Tibial artery (tissue), 4 donors: ENCODE data around the gene FBLN5.
A peak's percentile ranks its signal among the peaks of the same experiment; 100 is the strongest.

ENCODE experiments used
- DNase-seq, 2 donors: peaks; one replicate each; pipeline ENCODE4 v3.0.0-alpha.2; 2019
- H3K27ac ChIP-seq, 2 donors: fragments of 200-600 bp; sonication (generic) in 1 of 2; 1 replicate in 1 of 2; 2 replicates in 1 of 2; pipeline ENCODE4 v1.5.1; 2018 to 2019; ENCODE audit warnings: mild to moderate bottlenecking in 1 of 2
- H3K27me3 ChIP-seq, 2 donors: fragments of 200-600 bp; sonication (generic) in 1 of 2; one replicate each; pipeline versions ENCODE4 v1.5.1 to v1.6.0; 2016 to 2019
- H3K36me3 ChIP-seq, 3 donors: fragments of 200-600 bp; sonication (generic) in 2 of 3; one replicate each; pipeline ENCODE4 v1.5.1; 2016 to 2019; ENCODE audit warnings: mild to moderate bottlenecking in 2 of 3
- H3K4me1 ChIP-seq, 4 donors: fragments of 200-600 bp; sonication (generic) in 2 of 4; 1 replicate in 3 of 4; 2 replicates in 1 of 4; pipeline ENCODE4 v1.5.1; 2016 to 2019
- H3K4me3 ChIP-seq, 2 donors: fragments of 200-600 bp; sonication (generic) in 1 of 2; 1 replicate in 1 of 2; 2 replicates in 1 of 2; pipeline ENCODE4 v1.5.1; 2018 to 2019; ENCODE audit warnings: mild to moderate bottlenecking in 2 of 2
- H3K9me3 ChIP-seq, 3 donors: fragments of 200-600 bp; sonication (generic) in 1 of 3; one replicate each; pipeline ENCODE4 v1.5.1; 2016 to 2019
- intact Hi-C: fragments of 100-400 bp; cut with DNase I; formaldehyde crosslinking; loops from one replicate; pipeline ENCODE4 v1.15.0; 2023; ENCODE audit warnings: low total_unique reads
- TF ChIP-seq, protein P1 (sequence below), 2 experiments: fragments of 200-600 bp in 1 of 2; fragments of 450-650 bp in 1 of 2; IDR thresholded peaks; one replicate each; pipeline ENCODE4 v1.5.1; 2017 to 2019; ENCODE audit warnings: antibody characterized with exemption in 2 of 2, mild to moderate bottlenecking in 1 of 2, moderate library complexity in 1 of 2

The FBLN5 gene

DNA sequence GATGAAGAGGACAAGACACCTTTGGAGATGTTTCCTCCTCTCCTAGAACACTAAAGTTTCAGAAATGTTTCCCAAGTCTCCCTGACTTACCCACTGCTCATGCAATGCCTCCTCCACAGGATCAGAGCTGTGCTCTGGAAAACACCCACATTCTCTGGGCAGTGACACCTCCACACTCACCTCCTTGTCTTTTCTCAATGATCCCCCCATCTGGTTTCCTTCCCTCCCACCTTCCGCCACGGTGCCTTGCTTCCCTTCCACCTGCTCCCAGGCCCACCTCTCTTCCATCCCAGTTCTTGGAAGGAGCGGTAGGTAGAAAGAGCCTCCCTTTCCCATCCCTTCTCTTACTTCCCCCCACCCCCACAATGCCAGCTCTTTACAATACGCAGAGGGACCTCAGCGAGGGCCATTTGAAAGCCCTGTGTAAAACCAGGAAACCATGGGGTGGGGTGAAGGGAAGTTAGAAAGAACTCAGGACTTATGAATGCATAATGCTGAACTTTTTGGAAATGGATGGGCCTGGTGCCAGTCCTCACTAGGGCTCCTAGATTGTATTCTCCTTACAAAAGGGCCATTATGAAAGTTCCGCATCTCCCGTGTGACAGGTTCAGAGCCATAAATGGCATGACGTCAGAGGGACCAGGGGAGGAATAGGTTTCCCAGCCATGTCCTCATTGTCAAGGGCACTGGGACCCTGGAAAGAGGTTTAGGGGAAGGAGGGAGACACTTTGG, 12.8 kb downstream of the FBLN5 start:
- no peak overlapping the region for H3K4me3 ChIP-seq
- intact Hi-C loops = no loop called here
- peaks cover 0 to 50% (median 29%) of the 10 kb centered on the region in 4 donors for H3K4me1 ChIP-seq
- H3K27ac ChIP-seq = peak overlapping the region in 1 of 2 donors; percentile 12
- peaks cover 27 to 51% (median 46%) of the 10 kb centered on the region in 3 donors for H3K36me3 ChIP-seq
- DNase-seq = peak in 1 of 2 donors; percentile 48
- no peaks in the 10 kb centered on the region for H3K27me3 ChIP-seq
- no peaks in the 10 kb centered on the region for H3K9me3 ChIP-seq
- TF ChIP-seq, protein P1, sequence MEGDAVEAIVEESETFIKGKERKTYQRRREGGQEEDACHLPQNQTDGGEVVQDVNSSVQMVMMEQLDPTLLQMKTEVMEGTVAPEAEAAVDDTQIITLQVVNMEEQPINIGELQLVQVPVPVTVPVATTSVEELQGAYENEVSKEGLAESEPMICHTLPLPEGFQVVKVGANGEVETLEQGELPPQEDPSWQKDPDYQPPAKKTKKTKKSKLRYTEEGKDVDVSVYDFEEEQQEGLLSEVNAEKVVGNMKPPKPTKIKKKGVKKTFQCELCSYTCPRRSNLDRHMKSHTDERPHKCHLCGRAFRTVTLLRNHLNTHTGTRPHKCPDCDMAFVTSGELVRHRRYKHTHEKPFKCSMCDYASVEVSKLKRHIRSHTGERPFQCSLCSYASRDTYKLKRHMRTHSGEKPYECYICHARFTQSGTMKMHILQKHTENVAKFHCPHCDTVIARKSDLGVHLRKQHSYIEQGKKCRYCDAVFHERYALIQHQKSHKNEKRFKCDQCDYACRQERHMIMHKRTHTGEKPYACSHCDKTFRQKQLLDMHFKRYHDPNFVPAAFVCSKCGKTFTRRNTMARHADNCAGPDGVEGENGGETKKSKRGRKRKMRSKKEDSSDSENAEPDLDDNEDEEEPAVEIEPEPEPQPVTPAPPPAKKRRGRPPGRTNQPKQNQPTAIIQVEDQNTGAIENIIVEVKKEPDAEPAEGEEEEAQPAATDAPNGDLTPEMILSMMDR (IDR thresholded peaks at IDR 0.05) = no peak

DNA sequence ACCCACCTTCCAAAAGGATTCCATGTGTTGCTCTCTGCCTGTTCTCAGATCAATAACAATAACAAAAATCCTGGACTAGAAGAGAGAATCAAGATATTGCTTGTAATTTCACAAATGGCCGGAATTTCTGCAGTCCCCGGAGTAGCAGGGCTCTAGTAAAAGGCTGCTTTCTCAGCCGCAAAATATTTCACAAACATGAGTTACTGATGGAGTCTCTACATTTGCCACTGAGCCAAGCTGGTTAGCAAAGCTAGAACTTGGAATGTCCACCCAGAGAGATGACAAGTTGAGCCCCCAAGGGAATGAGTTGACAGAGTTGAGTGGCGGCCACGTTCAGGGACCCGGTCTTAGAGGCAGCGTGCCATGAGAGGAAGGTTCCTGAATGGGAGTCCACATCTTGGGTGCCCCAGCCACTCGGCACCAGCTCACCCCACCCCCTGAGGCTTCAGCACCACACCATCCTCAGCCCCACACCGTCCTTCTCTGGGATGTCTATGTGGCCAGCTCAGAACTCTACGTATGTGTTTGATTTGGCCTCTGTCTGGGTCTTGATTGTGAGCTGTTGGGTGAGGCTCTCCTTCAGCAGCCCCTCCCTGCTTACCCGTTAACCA, 15.9 kb downstream of the FBLN5 start:
- Histone ChIP-seq H3K36me3 (peaks cover 10 to 31% (median 29%) of the 10 kb centered on the region in 3 donors), H3K27me3 (no peaks in the 10 kb centered on the region), H3K4me1 (peaks cover 0 to 69% (median 55%) of the 10 kb centered on the region in 4 donors), H3K9me3 (no peaks in the 10 kb centered on the region), H3K4me3 (no peak overlapping the region), H3K27ac (peak overlapping the region; percentile 70 to 71)
- TF ChIP-seq, protein P1 (IDR thresholded peaks at IDR 0.05) = no peak
- DNase-seq = peak; percentile 35 to 86
- intact Hi-C loops = no loop called here

DNA sequence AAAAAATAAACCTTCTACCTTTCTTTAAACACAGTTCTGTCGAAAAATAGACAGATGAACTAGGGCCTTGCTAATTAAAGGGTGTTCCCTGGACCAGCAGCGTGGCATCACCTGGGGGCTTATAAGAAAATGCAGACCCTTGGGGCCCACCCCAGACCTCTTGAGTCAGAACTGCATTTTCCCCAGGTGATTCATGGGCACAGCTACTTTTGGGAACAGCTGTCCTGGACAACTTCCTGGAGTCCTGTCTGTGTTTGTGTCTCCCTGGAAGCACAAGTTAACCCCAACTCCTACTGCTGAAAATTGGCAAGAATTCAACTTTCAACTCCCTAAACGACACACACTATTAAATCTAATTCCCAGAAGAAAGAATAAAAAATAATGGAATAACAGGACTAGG, 17.8 kb downstream of the FBLN5 start:
- intact Hi-C loops = no loop called here
- Histone ChIP-seq H3K4me1 (peaks cover 0 to 88% (median 74%) of the 10 kb centered on the region in 4 donors), H3K27ac (peak overlapping the region; percentile 70 to 71), H3K27me3 (no peaks in the 10 kb centered on the region), H3K9me3 (no peaks in the 10 kb centered on the region), H3K4me3 (no peak overlapping the region), H3K36me3 (peaks cover 5 to 12% (median 11%) of the 10 kb centered on the region in 3 donors)
- DNase-seq = no peak
- TF ChIP-seq, protein P1 (IDR thresholded peaks at IDR 0.05) = no peak

DNA sequence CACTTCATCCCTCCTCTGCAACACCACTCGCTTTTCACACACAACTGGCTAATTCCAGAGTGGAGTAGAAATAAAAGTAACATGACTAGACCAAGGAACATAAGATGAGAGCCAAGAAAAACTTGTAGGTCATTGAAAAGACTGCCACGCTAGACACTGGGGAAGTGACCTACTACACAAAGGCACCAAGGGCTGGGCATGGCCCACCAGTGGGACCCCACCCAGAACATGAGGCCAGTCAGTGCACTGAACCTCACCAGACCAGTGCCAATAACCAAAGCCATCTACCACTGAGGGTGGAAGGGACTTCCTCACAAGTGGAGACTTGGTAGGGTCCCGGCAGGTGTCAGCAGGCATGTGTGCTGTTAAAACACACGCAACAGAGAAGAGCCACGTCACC, 19.7 kb downstream of the FBLN5 start:
- Histone ChIP-seq H3K4me1 (peaks cover 0 to 100% (median 80%) of the 10 kb centered on the region in 4 donors), H3K27ac (peak overlapping the region; percentile 44 to 71), H3K4me3 (no peak overlapping the region), H3K9me3 (no peaks in the 10 kb centered on the region), H3K27me3 (no peaks in the 10 kb centered on the region), H3K36me3 (peaks cover 0 to 5% (median 0%) of the 10 kb centered on the region in 3 donors)
- peak in 1 of 2 donors; percentile 74 for DNase-seq
- TF ChIP-seq, protein P1 (IDR thresholded peaks at IDR 0.05) = no peak
- intact Hi-C loops = no loop called here

DNA sequence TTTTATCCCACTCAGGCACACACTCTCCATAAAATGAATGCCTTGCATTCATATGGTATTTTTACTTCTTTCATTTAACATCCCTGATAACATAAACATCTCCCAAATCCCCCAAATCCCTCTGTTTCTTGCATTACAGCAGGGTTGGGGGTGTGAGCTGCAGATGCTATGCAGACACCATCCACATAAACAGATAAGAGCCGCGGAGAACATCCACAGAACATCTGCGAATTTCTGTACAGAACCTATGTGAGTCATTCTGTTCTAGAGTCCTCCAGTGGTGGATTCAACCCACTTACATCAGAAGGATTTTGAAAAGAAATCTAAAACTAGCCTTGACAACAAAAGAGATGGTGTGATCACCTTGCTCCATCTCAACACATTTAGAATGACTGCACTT, 20.3 kb downstream of the FBLN5 start:
- TF ChIP-seq, protein P1 (IDR thresholded peaks at IDR 0.05) = no peak
- peaks cover 0 to 5% (median 0%) of the 10 kb centered on the region in 3 donors for H3K36me3 ChIP-seq
- no peak for DNase-seq
- H3K4me3 ChIP-seq = no peak overlapping the region
- H3K4me1 ChIP-seq = peaks cover 0 to 100% (median 82%) of the 10 kb centered on the region in 4 donors
- H3K9me3 ChIP-seq = no peaks in the 10 kb centered on the region
- H3K27ac ChIP-seq = peak overlapping the region in 1 of 2 donors; percentile 71
- H3K27me3 ChIP-seq = no peaks in the 10 kb centered on the region
- intact Hi-C loops = no loop called here
